ENCODE results near the gene PTPRT. TPM values are rescaled to one million over a fixed set of nuclear protein-coding genes. Genes with fewer than 3 reads are reported as not detected.

The PTPRT gene
- total RNA-seq, 4 donors from 2014 or later = 0.04 TPM; not detected in 3

GRCh38 chr20:42609618-42610017, 580.1 kb downstream of the PTPRT start:
- H3K4me3 ChIP-seq = no peak overlapping the region
- TF ChIP-seq POLR2A (IDR thresholded peaks at IDR 0.05) (no peak), EP300 (IDR thresholded peaks at IDR 0.05) (no peak), POLR2AphosphoS5 (IDR thresholded peaks at IDR 0.05) (no peak), CTCF (IDR thresholded peaks at IDR 0.05) (no peak)
- no peaks in the 10 kb centered on the region for H3K36me3 ChIP-seq
- H3K27ac ChIP-seq = no peak overlapping the region
- peaks cover 11% of the 10 kb centered on the region for H3K27me3 ChIP-seq
- WGBS, 2 donors (ENCODE audit: low coverage in 1 of 2) = no CpG with 5 or more reads among the region's 4 CpGs
- no peak for ATAC-seq
- no peaks in the 10 kb centered on the region for H3K4me1 ChIP-seq
- no peaks in the 10 kb centered on the region for H3K9me3 ChIP-seq

GRCh38 chr20:42604998-42605956, 584.4 kb downstream of the PTPRT start:
- Histone ChIP-seq H3K4me1 (no peaks in the 10 kb centered on the region), H3K27me3 (peaks cover 19% of the 10 kb centered on the region), H3K36me3 (no peaks in the 10 kb centered on the region), H3K27ac (no peak overlapping the region), H3K4me3 (no peak overlapping the region), H3K9me3 (no peaks in the 10 kb centered on the region)
- TF ChIP-seq CTCF (IDR thresholded peaks at IDR 0.05) (no peak), POLR2A (IDR thresholded peaks at IDR 0.05) (no peak), EP300 (IDR thresholded peaks at IDR 0.05) (no peak), POLR2AphosphoS5 (IDR thresholded peaks at IDR 0.05) (no peak)
- no peak for ATAC-seq
- 18 to 35% methylated on average over 7 of the region's 13 CpGs for WGBS, 2 donors (ENCODE audit: low coverage in 1 of 2)

- Histone ChIP-seq H3K4me3 (no peak overlapping the region), H3K9me3 (no peaks in the 10 kb centered on the region), H3K27me3 (peaks cover 19% of the 10 kb centered on the region), H3K27ac (no peak overlapping the region), H3K36me3 (no peaks in the 10 kb centered on the region), H3K4me1 (no peaks in the 10 kb centered on the region)
- 81 to 84% methylated on average over 3 to 4 of the region's 4 CpGs for WGBS, 2 donors (ENCODE audit: low coverage in 1 of 2)
- no peak for ATAC-seq
- no peak for TF ChIP-seq POLR2AphosphoS5 (IDR thresholded peaks at IDR 0.05)
- TF ChIP-seq POLR2A (IDR thresholded peaks at IDR 0.05) = no peak
- TF ChIP-seq EP300 (IDR thresholded peaks at IDR 0.05) = no peak
- TF ChIP-seq CTCF (IDR thresholded peaks at IDR 0.05) = no peak
Observed at GRCh38 chr20:42603655-42604054, 586.1 kb downstream of the PTPRT start.

GRCh38 chr20:42598581-42598980, 591.1 kb downstream of the PTPRT start:
- TF ChIP-seq POLR2AphosphoS5 (IDR thresholded peaks at IDR 0.05) (no peak), CTCF (IDR thresholded peaks at IDR 0.05) (no peak), EP300 (IDR thresholded peaks at IDR 0.05) (no peak), POLR2A (IDR thresholded peaks at IDR 0.05) (no peak)
- H3K4me3 ChIP-seq = no peak overlapping the region
- H3K4me1 ChIP-seq = no peaks in the 10 kb centered on the region
- 60% methylated on average over 1 of the region's 5 CpGs; no CpG with 5 or more reads in 1 of the 2 donors for WGBS, 2 donors (ENCODE audit: low coverage in 1 of 2)
- no peak overlapping the region for H3K27ac ChIP-seq
- ATAC-seq = no peak
- H3K9me3 ChIP-seq = no peaks in the 10 kb centered on the region
- peaks cover 3% of the 10 kb centered on the region for H3K27me3 ChIP-seq
- no peaks in the 10 kb centered on the region for H3K36me3 ChIP-seq

GRCh38 chr20:42595625-42596024, 594.1 kb downstream of the PTPRT start:
- Histone ChIP-seq H3K36me3 (no peaks in the 10 kb centered on the region), H3K27ac (no peak overlapping the region), H3K27me3 (no peaks in the 10 kb centered on the region), H3K4me3 (no peak overlapping the region), H3K9me3 (no peaks in the 10 kb centered on the region), H3K4me1 (no peaks in the 10 kb centered on the region)
- WGBS, 2 donors (ENCODE audit: low coverage in 1 of 2) = 67% methylated on average over 1 of the region's 1 CpG; no CpG with 5 or more reads in 1 of the 2 donors
- ATAC-seq = no peak
- TF ChIP-seq EP300 (IDR thresholded peaks at IDR 0.05) (no peak), POLR2A (IDR thresholded peaks at IDR 0.05) (no peak), POLR2AphosphoS5 (IDR thresholded peaks at IDR 0.05) (no peak), CTCF (IDR thresholded peaks at IDR 0.05) (no peak)

Measured in gastroesophageal sphincter (tissue), 4 donors.